OCI-LY7 (cell line): Measurements from ENCODE around the gene RRH.

Experiments
- EZH2phosphoT487 ChIP-seq: fragments of 200-600 bp; sonication (generic); IDR thresholded peaks from 2 replicates; pipeline ENCODE4 v1.6.1; 2018; ENCODE audit warnings: low read depth, borderline replicate concordance, mild to moderate bottlenecking, mixed run types, antibody characterized with exemption, low read length, moderate library complexity, mixed read lengths
- TF ChIP-seq, protein P1 (sequence below): fragments of 200-600 bp; sonication (generic); conservative IDR thresholded peaks from 2 replicates; pipeline ENCODE4 v1.5.1; 2014; ENCODE audit warnings: mild to moderate bottlenecking, antibody characterized with exemption, low read length, moderate library complexity, mixed read lengths

DNA sequence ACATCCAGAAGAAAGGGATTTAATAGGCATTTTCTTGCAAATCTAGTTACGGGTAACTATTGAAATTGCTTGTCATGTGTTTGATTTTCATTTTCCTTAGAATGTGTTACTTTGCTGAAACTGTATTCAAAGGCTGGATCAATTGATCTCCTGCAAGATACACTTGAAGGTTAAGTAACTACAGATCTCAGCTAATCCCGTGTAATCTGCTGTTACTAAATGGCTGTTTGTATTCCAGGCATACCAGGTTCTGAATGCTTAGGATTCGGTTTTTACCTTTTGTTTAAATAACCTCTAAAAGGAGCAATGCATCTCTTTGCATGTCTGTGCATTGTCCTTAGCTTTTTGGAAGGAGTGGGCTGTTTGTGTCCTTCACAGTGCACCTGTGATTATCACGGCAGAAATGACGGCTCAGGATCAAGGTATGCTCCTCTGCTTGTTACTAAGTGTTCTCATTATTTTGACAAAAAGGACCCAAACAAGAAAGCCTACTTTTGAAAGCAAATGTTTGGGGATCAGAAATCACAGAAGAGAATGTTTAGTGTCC lies 20.2 kb downstream of the RRH start, which contains the start of gene LRIT3:
- TF ChIP-seq, protein P1, sequence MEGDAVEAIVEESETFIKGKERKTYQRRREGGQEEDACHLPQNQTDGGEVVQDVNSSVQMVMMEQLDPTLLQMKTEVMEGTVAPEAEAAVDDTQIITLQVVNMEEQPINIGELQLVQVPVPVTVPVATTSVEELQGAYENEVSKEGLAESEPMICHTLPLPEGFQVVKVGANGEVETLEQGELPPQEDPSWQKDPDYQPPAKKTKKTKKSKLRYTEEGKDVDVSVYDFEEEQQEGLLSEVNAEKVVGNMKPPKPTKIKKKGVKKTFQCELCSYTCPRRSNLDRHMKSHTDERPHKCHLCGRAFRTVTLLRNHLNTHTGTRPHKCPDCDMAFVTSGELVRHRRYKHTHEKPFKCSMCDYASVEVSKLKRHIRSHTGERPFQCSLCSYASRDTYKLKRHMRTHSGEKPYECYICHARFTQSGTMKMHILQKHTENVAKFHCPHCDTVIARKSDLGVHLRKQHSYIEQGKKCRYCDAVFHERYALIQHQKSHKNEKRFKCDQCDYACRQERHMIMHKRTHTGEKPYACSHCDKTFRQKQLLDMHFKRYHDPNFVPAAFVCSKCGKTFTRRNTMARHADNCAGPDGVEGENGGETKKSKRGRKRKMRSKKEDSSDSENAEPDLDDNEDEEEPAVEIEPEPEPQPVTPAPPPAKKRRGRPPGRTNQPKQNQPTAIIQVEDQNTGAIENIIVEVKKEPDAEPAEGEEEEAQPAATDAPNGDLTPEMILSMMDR, result no peak
- TF ChIP-seq EZH2phosphoT487, result no peak
